H1 (cell line): ENCODE data around the gene CRTC3. TPM values are rescaled to one million over a fixed set of nuclear protein-coding genes. Genes with fewer than 3 reads are reported as not detected.

Source experiments
- CTCF ChIA-PET: fragments of 300-600 bp; sonication (Branson Sonifier 250); formaldehyde crosslinking; loops from one replicate; lab custom pipeline; 2021; ENCODE audit not compliant: partially characterized antibody; lab: Charles Lee
- POLR2A ChIA-PET: fragments of 300-600 bp; sonication (Branson Sonifier 250); formaldehyde crosslinking; loops from one replicate; lab custom pipeline; 2021; ENCODE audit warnings: inconsistent platforms; ENCODE audit not compliant: partially characterized antibody; lab: Charles Lee
- DNase-seq, 2 experiments: peaks; one replicate each; pipeline versions ENCODE4 v3.0.0 to v3.0.0-alpha.2; 2010 to 2022; ENCODE audit warnings: low spot score in 2 of 2, low read depth in 1 of 2, mixed read lengths in 1 of 2
- FAIRE-seq: peaks from 2 replicates; lab custom pipeline; 2011; peaks lifted over from hg19 to GRCh38; lab: Jason Lieb, UNC
- H2AFZ ChIP-seq: 2 replicates; pipeline ENCODE4 v1.8.1; 2012; ENCODE audit warnings: low read length, inconsistent platforms
- H2AK5ac ChIP-seq: 2 replicates; pipeline ENCODE4 v1.6.1; 2013; ENCODE audit warnings: low read depth, low read length
- H2BK120ac ChIP-seq: replicated peaks from 2 replicates; pipeline ENCODE3; 2013; ENCODE audit warnings: low read depth, low read length, inconsistent platforms
- H2BK12ac ChIP-seq: 2 replicates; pipeline ENCODE4 v1.6.1; 2013; ENCODE audit warnings: low read depth, low read length
- H2BK15ac ChIP-seq: 2 replicates; pipeline ENCODE4 v1.6.1; 2013; ENCODE audit warnings: low read length
- H2BK20ac ChIP-seq: 2 replicates; pipeline ENCODE4 v1.6.1; 2013; ENCODE audit warnings: low read length
- H2BK5ac ChIP-seq: 2 replicates; pipeline ENCODE4 v1.6.1; 2013; ENCODE audit warnings: low read depth, low read length
- H3K14ac ChIP-seq: 2 replicates; pipeline ENCODE4 v1.6.1; 2013; ENCODE audit warnings: inconsistent platforms; ENCODE audit not compliant: insufficient read length
- H3K18ac ChIP-seq: 2 replicates; pipeline ENCODE4 v1.6.1; 2013; ENCODE audit warnings: low read length; ENCODE audit errors: extremely low read depth
- H3K23ac ChIP-seq: 2 replicates; pipeline ENCODE4 v1.6.1; 2013; ENCODE audit warnings: inconsistent platforms; ENCODE audit not compliant: insufficient read length
- H3K23me2 ChIP-seq: 2 replicates; pipeline ENCODE4 v1.6.1; 2013; ENCODE audit warnings: low read depth, low read length
- H3K27ac ChIP-seq: 2 replicates; pipeline ENCODE4 v1.6.1; 2011; ENCODE audit warnings: low read depth, low read length, inconsistent platforms
- H3K27me3 ChIP-seq, 4 experiments: replicated peaks in 1 of 4; 1 replicate in 1 of 4; 2 replicates in 3 of 4; pipeline versions ENCODE4 v1.6.1 to v1.8.1; 2011 to 2013; ENCODE audit warnings: low read length in 3 of 4, mild to moderate bottlenecking in 3 of 4, inconsistent platforms in 2 of 4, mixed read lengths in 2 of 4, moderate library complexity in 1 of 4; ENCODE audit not compliant: control insufficient read depth in 3 of 4, insufficient read depth in 3 of 4; ENCODE audit errors: extremely low read depth in 1 of 4
- H3K36me3 ChIP-seq, 4 experiments: 2 replicates each; pipeline versions ENCODE4 v1.6.1 to v1.8.1; 2011 to 2013; ENCODE audit warnings: mild to moderate bottlenecking in 4 of 4, low read length in 3 of 4, moderate library complexity in 2 of 4, control low read depth in 1 of 4, inconsistent platforms in 1 of 4; ENCODE audit not compliant: insufficient read depth in 4 of 4, control insufficient read depth in 2 of 4
- H3K4ac ChIP-seq: replicated peaks from 2 replicates; pipeline ENCODE3; 2013; ENCODE audit warnings: low read length, low read depth, mixed read lengths, inconsistent platforms; ENCODE audit not compliant: insufficient read length
- H3K4me1 ChIP-seq, 4 experiments: replicated peaks in 1 of 4; 1 replicate in 1 of 4; 2 replicates in 3 of 4; pipeline versions ENCODE4 v1.6.1 to v1.8.1; 2011 to 2013; ENCODE audit warnings: low read length in 3 of 4, inconsistent platforms in 2 of 4, mixed read lengths in 1 of 4; ENCODE audit not compliant: insufficient read depth in 4 of 4, control insufficient read depth in 3 of 4
- H3K4me2 ChIP-seq, 2 experiments: 2 replicates each; pipeline versions ENCODE4 v1.6.1 to v1.8.1; 2011 to 2013; ENCODE audit warnings: low read depth in 2 of 2, low read length in 2 of 2, control low read depth in 1 of 2, inconsistent platforms in 1 of 2, mild to moderate bottlenecking in 1 of 2; ENCODE audit not compliant: insufficient read depth in 1 of 2
- H3K4me3 ChIP-seq, 4 experiments: fragments of 200-600, 300-600 bp in 1 of 4; sonication (generic), shearing (Covaris generic), sonication (Bioruptor Twin) in 1 of 4; 2 replicates each; pipeline versions ENCODE4 v1.5.1 to v1.8.1; 2011 to 2016; ENCODE audit warnings: low read length in 4 of 4, low read depth in 3 of 4, control low read depth in 2 of 4, inconsistent platforms in 2 of 4, mild to moderate bottlenecking in 2 of 4, mixed read lengths in 1 of 4, moderate library complexity in 1 of 4; ENCODE audit not compliant: insufficient read depth in 2 of 4; ENCODE audit errors: extremely low read depth in 1 of 4
- H3K56ac ChIP-seq: replicated peaks from 2 replicates; pipeline ENCODE3; 2013; ENCODE audit warnings: low read depth, mild to moderate bottlenecking, mixed read lengths, low read length, inconsistent platforms; ENCODE audit not compliant: insufficient read length
- H3K79me1 ChIP-seq: 2 replicates; pipeline ENCODE4 v1.6.1; 2013; ENCODE audit warnings: low read depth, low read length, control low read depth
- H3K79me2 ChIP-seq, 2 experiments: 2 replicates each; pipeline versions ENCODE4 v1.6.1 to v1.8.1; 2012 to 2013; ENCODE audit warnings: low read length in 2 of 2, mild to moderate bottlenecking in 2 of 2, inconsistent platforms in 1 of 2; ENCODE audit not compliant: insufficient read depth in 2 of 2, control insufficient read depth in 1 of 2
- H3K9ac ChIP-seq, 4 experiments: replicated peaks in 1 of 4; 1 replicate in 1 of 4; 2 replicates in 3 of 4; pipeline versions ENCODE4 v1.6.1 to v1.8.1; 2011 to 2013; ENCODE audit warnings: low read depth in 3 of 4, low read length in 3 of 4, control low read depth in 2 of 4, mild to moderate bottlenecking in 2 of 4, moderate library complexity in 2 of 4, inconsistent platforms in 1 of 4; ENCODE audit errors: extremely low read depth in 1 of 4
- H3K9me3 ChIP-seq, 2 experiments: 2 replicates each; pipeline versions ENCODE4 v1.6.1 to v1.8.1; 2012 to 2013; ENCODE audit warnings: mild to moderate bottlenecking in 2 of 2, moderate library complexity in 2 of 2, control low read depth in 1 of 2, inconsistent platforms in 1 of 2, low read depth in 1 of 2, low read length in 1 of 2, mixed read lengths in 1 of 2; ENCODE audit not compliant: insufficient read depth in 2 of 2
- H4K20me1 ChIP-seq, 2 experiments: replicated peaks in 1 of 2; 2 replicates each; pipeline versions ENCODE3 to v1.8.1; 2011 to 2013; ENCODE audit warnings: inconsistent platforms in 2 of 2, low read length in 2 of 2, mild to moderate bottlenecking in 1 of 2; ENCODE audit not compliant: insufficient read depth in 2 of 2, control insufficient read depth in 1 of 2
- H4K5ac ChIP-seq: 2 replicates; pipeline ENCODE4 v1.6.1; 2013; ENCODE audit warnings: low read length, low read depth, mixed read lengths, inconsistent platforms; ENCODE audit not compliant: insufficient read length
- H4K8ac ChIP-seq: 2 replicates; pipeline ENCODE4 v1.8.0; 2013; ENCODE audit warnings: mild to moderate bottlenecking, moderate library complexity, low read length, inconsistent platforms; ENCODE audit not compliant: insufficient read depth; ENCODE audit errors: extremely low read depth
- H4K91ac ChIP-seq: replicated peaks from 2 replicates; pipeline ENCODE3; 2013; ENCODE audit warnings: low read length, mixed read lengths, inconsistent platforms; ENCODE audit not compliant: insufficient read length
- FOSL1 ChIP-seq: IDR thresholded peaks from 2 replicates; pipeline ENCODE4 v1.6.1; 2011; ENCODE audit warnings: mild to moderate bottlenecking, low read depth, low read length, moderate library complexity; ENCODE audit not compliant: insufficient read depth
- WGBS, 2 experiments: shearing (Covaris generic) in 1 of 2; methylation state at CpG; one replicate each; pipeline versions ENCODE4 v1.1.6 to v1.1.7; 2013 to 2015; ENCODE audit warnings: low lambda C conversion rate in 2 of 2, mixed read lengths in 2 of 2, inconsistent platforms in 1 of 2, low coverage in 1 of 2, missing lambda C conversion rate in 1 of 2; ENCODE audit not compliant: insufficient replicate concordance in 2 of 2, insufficient coverage in 1 of 2, insufficient read length in 1 of 2; ENCODE audit errors: extremely low coverage in 1 of 2, missing lambda C conversion rate in 1 of 2; 5-methylcytosine and 5-hydroxymethylcytosine counted together
- polyA plus RNA-seq, 7 experiments: library from polyadenylated mRNA; depleted of rRNA in 3 of 7; stranded (reverse) in 5 of 7; unstranded in 2 of 7; fragments of >200 nt in 5 of 7; fragments of 200-250 nt in 2 of 7; gene quantifications; 1 replicate in 5 of 7; 2 replicates in 1 of 7; 4 replicates in 1 of 7; pipeline versions ENCODE4 v1.2.1 to v1.2.3, GENCODE V29; 2011 to 2013; ENCODE audit warnings: missing spikeins in 2 of 7, mixed read lengths in 2 of 7
- total RNA-seq: library from RNA; stranded (reverse); fragmentation: NEBNext Ultra II Directional; extraction: Animal tissue kit (Norgen Biotek cat#: 25700); gene quantifications from 2 replicates; pipeline ENCODE4 v1.2.1, GENCODE V29; 2021

CRTC3 gene
- total and polyA plus RNA-seq, 2 of the 8 experiments (the other 6 are each of a cell fraction or from before 2014, with no cell fraction given): 5.0 to 5.3 TPM

DNA sequence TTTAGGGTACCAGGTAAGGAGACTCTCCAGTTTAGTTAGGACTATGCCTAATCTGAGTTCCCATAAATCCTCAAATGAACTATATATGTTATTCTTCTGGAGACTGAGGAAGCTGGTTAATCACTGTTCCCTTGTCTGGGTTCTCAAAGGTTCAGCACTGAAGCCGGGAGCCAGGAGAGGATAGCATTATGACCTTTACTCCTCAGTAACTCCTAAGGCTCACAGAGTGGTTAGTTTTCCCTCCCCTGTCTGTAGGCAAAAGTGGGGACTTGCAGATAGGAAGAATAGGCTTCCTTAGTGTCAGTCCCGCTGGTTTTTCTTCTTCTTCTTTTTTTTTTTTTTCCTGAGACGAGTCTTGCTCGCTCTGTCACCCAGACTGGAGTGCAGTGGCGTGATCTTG lies 50.4 kb downstream of the CRTC3 start:
- ChIA-PET CTCF (interaction anchor here (0.9 kb wide), 1 partner anchor 24 kb away, joined by 4 read pairs; no protein-coding TSS in a partner anchor), POLR2A (no interaction called here)
- Histone ChIP-seq H3K9ac (no peak overlapping the region), H3K36me3 (no peaks in the 10 kb centered on the region), H3K56ac (no peak overlapping the region), H3K23me2 (no peaks in the 10 kb centered on the region), H3K79me2 (no peaks in the 10 kb centered on the region), H3K79me1 (no peaks in the 10 kb centered on the region), H3K27ac (no peak overlapping the region), H2BK5ac (no peak overlapping the region), H3K14ac (no peak overlapping the region), H4K5ac (no peak overlapping the region), H3K23ac (no peak overlapping the region), H2BK20ac (no peak overlapping the region), H2AK5ac (no peak overlapping the region), H4K20me1 (no peaks in the 10 kb centered on the region), H3K4me3 (no peak overlapping the region), H4K8ac (no peak overlapping the region), H2BK12ac (no peak overlapping the region), H3K4me2 (no peak overlapping the region), H2AFZ (no peak overlapping the region), H3K4me1 (peaks cover 13 to 27% (median 17%) of the 10 kb centered on the region in 4 experiments), H4K91ac (no peak overlapping the region), H3K18ac (no peak overlapping the region), H3K27me3 (peaks cover 0 to 2% (median 2%) of the 10 kb centered on the region in 4 experiments; a peak in 3 of 7 replicates), H2BK15ac (no peak overlapping the region), H2BK120ac (no peak overlapping the region), H3K4ac (no peak overlapping the region), H3K9me3 (no peaks in the 10 kb centered on the region)
- DNase-seq: no peak
- no peak for FAIRE-seq
- WGBS, 2 experiments: 92% methylated on average over 5 of the region's 5 CpGs; no CpG with 5 or more reads in 1 of the 2 experiments
- no peak for TF ChIP-seq FOSL1
